ENCODE data around the gene DBNL.

- TF ChIP-seq SMC3 (conservative IDR thresholded peaks at IDR 0.05; ENCODE audit: poor library complexity) (no peak), CTCF (IDR thresholded peaks at IDR 0.05; ENCODE audit: poor library complexity, severe bottlenecking) (no peak)
These were observed 55.2 kb downstream of the DBNL start for GRCh38 chr7:44099669-44100068.

Data from neural cell (in vitro differentiated cells).